GM23338 (cell line): Measurements from ENCODE around the gene SLIT1. TPM values are rescaled to one million over a fixed set of nuclear protein-coding genes. Genes with fewer than 3 reads are reported as not detected.
A peak's percentile ranks its signal among the peaks of the same experiment; 100 is the strongest.

Experiments used
- ATAC-seq: fragments of 200-7000 bp; cut with Tn5 transposase; 3 replicates; pipeline ENCODE4 v1.9.1; 2020
- DNase-seq: peaks from one replicate; pipeline ENCODE4 v3.0.0-alpha.2; 2015; ENCODE audit warnings: low spot score
- H2AFZ ChIP-seq: fragments of 200-600 bp; sonication (generic); 2 replicates; pipeline ENCODE4 v1.8.0; 2016; ENCODE audit warnings: antibody characterized with exemption, mild to moderate bottlenecking, moderate library complexity
- H3F3A ChIP-seq: fragments of 200-600 bp; sonication (generic); replicated peaks from 2 replicates; pipeline ENCODE4 v1.8.0; 2017; ENCODE audit warnings: antibody characterized with exemption, mixed run types, low read depth
- H3K27ac ChIP-seq: fragments of 200-600 bp; sonication (generic); 2 replicates; pipeline ENCODE4 v1.6.1; 2016; ENCODE audit warnings: low read depth
- H3K27me3 ChIP-seq: fragments of 200-600 bp; sonication (generic); 2 replicates; pipeline ENCODE4 v1.8.0; 2016; ENCODE audit warnings: mild to moderate bottlenecking, mixed run types, moderate library complexity; ENCODE audit not compliant: insufficient read depth
- H3K36me3 ChIP-seq: fragments of 200-600 bp; sonication (generic); 2 replicates; pipeline ENCODE4 v1.8.0; 2016; ENCODE audit warnings: mild to moderate bottlenecking; ENCODE audit not compliant: insufficient read depth
- H3K4me1 ChIP-seq: fragments of 200-600 bp; sonication (generic); 2 replicates; pipeline ENCODE4 v1.8.0; 2016; ENCODE audit warnings: mild to moderate bottlenecking, moderate library complexity; ENCODE audit not compliant: insufficient read depth
- H3K4me2 ChIP-seq: fragments of 200-600 bp; sonication (generic); 2 replicates; pipeline ENCODE4 v1.7.1; 2017; ENCODE audit warnings: mixed run types
- H3K4me3 ChIP-seq: fragments of 200-600 bp; sonication (generic); 2 replicates; pipeline ENCODE4 v1.6.1; 2016; ENCODE audit warnings: mixed run types
- H3K79me2 ChIP-seq: fragments of 200-600 bp; sonication (generic); replicated peaks from 2 replicates; pipeline ENCODE4 v1.8.0; 2017; ENCODE audit warnings: mild to moderate bottlenecking; ENCODE audit not compliant: insufficient read depth
- H3K9me2 ChIP-seq: fragments of 200-600 bp; sonication (generic); 2 replicates; pipeline ENCODE4 v1.8.0; 2017; ENCODE audit not compliant: insufficient read depth
- H4K20me1 ChIP-seq: fragments of 200-600 bp; sonication (generic); replicated peaks from 2 replicates; pipeline ENCODE4 v1.8.0; 2017; ENCODE audit warnings: mild to moderate bottlenecking; ENCODE audit not compliant: insufficient read depth
- H3K27ac Mint-ChIP-seq: 2 replicates; pipeline ENCODE4 v1.8.0; 2020; ENCODE audit warnings: inconsistent platforms, mild to moderate bottlenecking, moderate library complexity, mixed read lengths
- H3K27me3 Mint-ChIP-seq: 3 replicates; pipeline ENCODE4 v1.8.0; 2022; ENCODE audit warnings: low read depth, mild to moderate bottlenecking, moderate library complexity, mixed read lengths, inconsistent platforms; ENCODE audit not compliant: insufficient read depth, poor library complexity
- H3K36me3 Mint-ChIP-seq: 3 replicates; pipeline ENCODE4 v1.8.0; 2021; ENCODE audit warnings: low read depth, mild to moderate bottlenecking, inconsistent platforms, moderate library complexity, mixed read lengths
- H3K4me1 Mint-ChIP-seq: 3 replicates; pipeline ENCODE4 v1.8.0; 2020; ENCODE audit warnings: mild to moderate bottlenecking, inconsistent platforms, mixed read lengths
- H3K4me3 Mint-ChIP-seq: 3 replicates; pipeline ENCODE4 v1.8.0; 2021; ENCODE audit warnings: moderate library complexity, mild to moderate bottlenecking, inconsistent platforms, mixed read lengths
- H3K9me3 Mint-ChIP-seq: 3 replicates; pipeline ENCODE4 v1.8.0; 2020; ENCODE audit warnings: moderate library complexity, mild to moderate bottlenecking, inconsistent platforms, mixed read lengths
- EZH2 ChIP-seq: fragments of 200-600 bp; sonication (generic); IDR thresholded peaks from one replicate; pipeline ENCODE4 v1.8.0; 2017; ENCODE audit warnings: antibody characterized with exemption, mild to moderate bottlenecking, low read depth; ENCODE audit not compliant: unreplicated experiment
- EZH2phosphoT487 ChIP-seq: fragments of 200-600 bp; sonication (generic); IDR thresholded peaks from one replicate; pipeline ENCODE4 v1.8.1; 2018; ENCODE audit warnings: antibody characterized with exemption; ENCODE audit not compliant: unreplicated experiment
- JUNB ChIP-seq: IDR thresholded peaks from one replicate; pipeline ENCODE4 v1.6.1; 2016; ENCODE audit warnings: antibody characterized with exemption; ENCODE audit not compliant: unreplicated experiment
- NANOG ChIP-seq: IDR thresholded peaks from 2 replicates; pipeline ENCODE4 v1.6.1; 2016; ENCODE audit warnings: antibody characterized with exemption, borderline replicate concordance
- POLR2AphosphoS5 ChIP-seq: IDR thresholded peaks from 2 replicates; pipeline ENCODE4 v1.6.1; 2016; ENCODE audit warnings: antibody characterized with exemption, low read depth
- ZNF114 ChIP-seq: fragments of 250-450 bp; sonication (Bioruptor Pico); IDR thresholded peaks from 2 replicates; pipeline ENCODE4 v1.5.0; 2020; ENCODE audit warnings: mild to moderate bottlenecking, moderate library complexity
- ZNF331 ChIP-seq: fragments of 250-450 bp; sonication (Bioruptor Pico); IDR thresholded peaks from 2 replicates; pipeline ENCODE4 v1.5.0; 2020; ENCODE audit warnings: low read depth, mild to moderate bottlenecking, moderate library complexity
- ZNF462 ChIP-seq: fragments of 250-450 bp; sonication (Bioruptor Pico); IDR thresholded peaks from 2 replicates; pipeline ENCODE4 v1.5.0; 2020; ENCODE audit warnings: mild to moderate bottlenecking, moderate library complexity
- polyA plus RNA-seq: library from polyadenylated mRNA; unstranded; fragments of >200 nt; fragmentation: Nextera tagmentation; extraction: Ambion mirVana; gene quantifications from 2 replicates; pipeline ENCODE4 v1.2.1, GENCODE V29; 2016
- total RNA-seq: library from RNA; depleted of rRNA; stranded (reverse); fragments of >200 nt; shearing (Covaris generic); gene quantifications from 2 replicates; pipeline ENCODE4 v1.2.3, GENCODE V29; 2014

The SLIT1 gene
- total and polyA plus RNA-seq, 2 experiments from 2014 or later = 0.76 to 1.7 TPM

GRCh38 chr10:97078938-97079445, 106.8 kb downstream of the SLIT1 start:
- TF ChIP-seq JUNB (no peak), EZH2phosphoT487 (no peak)
- Histone ChIP-seq H3F3A (no peaks in the 10 kb centered on the region), H3K27ac (no peak overlapping the region), H3K4me2 (no peak overlapping the region), H3K36me3 (no peaks in the 10 kb centered on the region), H3K4me3 (no peak overlapping the region), H4K20me1 (no peaks in the 10 kb centered on the region), H3K79me2 (no peaks in the 10 kb centered on the region), H3K4me1 (peaks cover 21% of the 10 kb centered on the region), H3K9me2 (no peaks in the 10 kb centered on the region), H3K27me3 (no peaks in the 10 kb centered on the region), H2AFZ (peak overlapping the region; percentile 63; the same call in 1 of the 2 replicates)
- Mint-ChIP-seq H3K27ac (no peak overlapping the region), H3K27me3 (no peaks in the 10 kb centered on the region), H3K4me3 (no peak overlapping the region), H3K36me3 (no peaks in the 10 kb centered on the region), H3K9me3 (no peaks in the 10 kb centered on the region), H3K4me1 (peaks cover 34% of the 10 kb centered on the region)
- DNase-seq (no peak), ATAC-seq (no peak)

GRCh38 chr10:97078261-97078937, 107.4 kb downstream of the SLIT1 start:
- no peak overlapping the region for H3K27ac Mint-ChIP-seq
- no peak overlapping the region for H3K27ac ChIP-seq
- no peaks in the 10 kb centered on the region for H3K9me3 Mint-ChIP-seq
- no peaks in the 10 kb centered on the region for H3K79me2 ChIP-seq
- peaks cover 37% of the 10 kb centered on the region for H3K4me1 Mint-ChIP-seq
- H3K4me2 ChIP-seq = no peak overlapping the region
- no peaks in the 10 kb centered on the region for H3K36me3 ChIP-seq
- no peaks in the 10 kb centered on the region for H4K20me1 ChIP-seq
- H3K9me2 ChIP-seq = no peaks in the 10 kb centered on the region
- peaks cover 21% of the 10 kb centered on the region for H3K4me1 ChIP-seq
- peak; percentile 25 for ATAC-seq
- no peak overlapping the region for H3K4me3 Mint-ChIP-seq
- TF ChIP-seq ZNF331 (CRISPR knock-in tag) (no peak), NANOG (no peak), ZNF114 (CRISPR knock-in tag) (no peak), EZH2 (no peak), POLR2AphosphoS5 (no peak), ZNF462 (CRISPR knock-in tag) (no peak), JUNB (no peak)
- DNase-seq = peak; percentile 54
- H3K27me3 ChIP-seq = no peaks in the 10 kb centered on the region
- H3K36me3 Mint-ChIP-seq = no peaks in the 10 kb centered on the region
- no peaks in the 10 kb centered on the region for H3K27me3 Mint-ChIP-seq
- H3F3A ChIP-seq = no peaks in the 10 kb centered on the region
- peak overlapping the region; percentile 32; the same call in 1 of the 2 replicates for H2AFZ ChIP-seq
- no peak overlapping the region for H3K4me3 ChIP-seq
